Measurements from ENCODE around the gene MBNL2. TPM values are rescaled to one million over a fixed set of nuclear protein-coding genes. Genes with fewer than 3 reads are reported as not detected.

MBNL2 gene
- total RNA-seq, 2 experiments from 2014 or later, result 16.8 to 18.8 TPM

DNA sequence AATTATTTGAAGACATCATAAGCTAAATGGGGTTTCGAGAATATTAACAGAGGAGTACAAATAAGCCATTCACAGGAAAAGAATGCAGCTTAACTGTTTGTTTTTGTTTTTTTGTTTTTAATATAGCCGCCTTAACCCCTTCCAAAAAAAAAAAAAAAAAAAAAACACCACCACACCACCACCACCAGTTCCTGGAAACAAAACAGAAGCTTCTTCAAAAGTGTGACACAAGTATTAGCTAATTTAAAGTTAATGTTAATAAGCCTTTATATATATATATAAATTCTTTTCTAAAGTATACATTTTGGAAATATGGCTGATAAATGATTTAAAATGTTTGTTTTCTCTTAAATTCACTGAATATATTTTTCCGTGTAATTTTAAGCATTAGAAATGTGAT is 213.2 kb downstream of the MBNL2 start:
- Mint-ChIP-seq H3K4me1 (ENCODE audit: low read depth) (peaks cover 22% of the 10 kb centered on the region), H3K4me3 (peak overlapping the region; percentile 80), H3K27ac (peak overlapping the region; percentile 32), H3K27me3 (ENCODE audit: low read depth) (no peaks in the 10 kb centered on the region), H3K36me3 (ENCODE audit: low read depth) (no peaks in the 10 kb centered on the region), H3K9me3 (no peaks in the 10 kb centered on the region)
- DNase-seq, result no peak
- CTCF ChIA-PET, result interaction anchor here (1.0 kb wide), 1 partner anchor 21 kb away, joined by 3 read pairs; no protein-coding TSS in a partner anchor
- intact Hi-C loops (cut with micrococcal nuclease), result loop anchor here (10.0 kb wide), 1 partner anchor 1649 kb away; no protein-coding TSS in a partner anchor

DNA sequence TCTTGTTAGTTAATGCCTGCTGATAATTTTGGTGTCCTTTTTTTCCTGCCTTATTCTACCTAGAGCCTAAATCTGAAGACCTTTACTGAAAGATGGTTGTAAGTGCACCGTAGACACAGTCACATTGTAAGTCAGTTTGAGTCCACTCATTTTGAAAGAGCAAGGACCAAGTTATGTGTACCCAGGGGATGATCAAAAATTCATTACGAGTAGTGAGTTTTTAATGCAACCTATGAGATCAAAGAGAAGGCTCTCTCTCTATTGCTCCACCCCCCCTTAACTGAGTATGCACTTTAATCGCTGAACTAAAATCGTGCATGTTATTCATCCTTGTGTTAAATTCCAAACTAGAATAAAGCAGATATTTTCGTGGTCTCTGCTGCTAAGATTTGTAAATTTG is 213.7 kb downstream of the MBNL2 start:
- intact Hi-C loops (cut with micrococcal nuclease), result loop anchor here (10.0 kb wide), 1 partner anchor 1649 kb away; no protein-coding TSS in a partner anchor
- no peaks in the 10 kb centered on the region for H3K9me3 Mint-ChIP-seq
- peaks cover 22% of the 10 kb centered on the region for H3K4me1 Mint-ChIP-seq (ENCODE audit: low read depth)
- H3K36me3 Mint-ChIP-seq (ENCODE audit: low read depth), result no peaks in the 10 kb centered on the region
- H3K27ac Mint-ChIP-seq, result no peak overlapping the region
- no peaks in the 10 kb centered on the region for H3K27me3 Mint-ChIP-seq (ENCODE audit: low read depth)
- CTCF ChIA-PET, result no interaction called here
- H3K4me3 Mint-ChIP-seq, result peak overlapping the region; percentile 65
- DNase-seq, result peak; percentile 4

DNA sequence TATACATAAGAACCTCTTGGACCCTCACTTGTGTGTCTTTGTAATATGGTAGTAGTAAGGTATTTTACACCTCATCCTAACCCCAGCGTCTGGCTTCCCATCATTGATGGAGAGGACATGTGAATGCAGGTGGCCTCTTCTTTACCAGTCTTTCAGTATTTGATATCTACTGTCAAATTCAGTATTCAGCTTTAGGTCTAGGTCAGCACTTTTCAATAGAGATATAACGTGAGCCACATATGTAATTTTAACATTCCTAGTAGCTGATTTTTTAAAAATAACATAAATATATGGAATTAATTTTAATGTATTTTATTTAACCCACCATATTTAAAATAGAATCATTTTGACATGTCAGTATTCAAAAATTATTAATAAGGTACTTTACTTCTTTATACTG is 214.7 kb downstream of the MBNL2 start:
- intact Hi-C loops (cut with micrococcal nuclease), result loop anchor here (10.0 kb wide), 1 partner anchor 1648 kb away; no protein-coding TSS in a partner anchor
- Mint-ChIP-seq H3K4me3 (no peak overlapping the region), H3K9me3 (no peaks in the 10 kb centered on the region), H3K27ac (no peak overlapping the region), H3K36me3 (ENCODE audit: low read depth) (no peaks in the 10 kb centered on the region), H3K4me1 (ENCODE audit: low read depth) (peaks cover 20% of the 10 kb centered on the region), H3K27me3 (ENCODE audit: low read depth) (no peaks in the 10 kb centered on the region)
- CTCF ChIA-PET, result no interaction called here
- no peak for DNase-seq

DNA sequence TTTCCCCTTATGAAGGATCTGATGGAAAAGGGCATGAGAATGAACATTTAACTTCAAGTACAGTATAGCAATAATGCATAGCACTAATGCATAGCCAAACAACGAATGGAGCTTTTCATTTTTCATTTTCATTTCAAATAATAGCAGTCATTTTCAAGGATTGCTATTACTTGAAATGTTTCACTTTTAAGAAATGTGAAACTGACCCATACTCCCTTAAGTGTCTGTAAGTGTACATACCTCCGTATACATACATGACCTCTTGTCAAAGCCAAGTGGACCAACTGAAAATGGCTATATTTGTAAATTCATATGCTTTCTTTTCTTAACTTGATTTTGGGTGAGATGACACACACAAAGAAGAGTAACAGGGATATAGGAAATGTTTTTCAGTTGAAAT is 215.6 kb downstream of the MBNL2 start:
- no peak for DNase-seq
- CTCF ChIA-PET, result no interaction called here
- no peaks in the 10 kb centered on the region for H3K36me3 Mint-ChIP-seq (ENCODE audit: low read depth)
- no peaks in the 10 kb centered on the region for H3K27me3 Mint-ChIP-seq (ENCODE audit: low read depth)
- peaks cover 18% of the 10 kb centered on the region for H3K4me1 Mint-ChIP-seq (ENCODE audit: low read depth)
- H3K4me3 Mint-ChIP-seq, result no peak overlapping the region
- no peaks in the 10 kb centered on the region for H3K9me3 Mint-ChIP-seq
- H3K27ac Mint-ChIP-seq, result no peak overlapping the region
- intact Hi-C loops (cut with micrococcal nuclease), result loop anchor here (10.0 kb wide), 1 partner anchor 1647 kb away; no protein-coding TSS in a partner anchor

DNA sequence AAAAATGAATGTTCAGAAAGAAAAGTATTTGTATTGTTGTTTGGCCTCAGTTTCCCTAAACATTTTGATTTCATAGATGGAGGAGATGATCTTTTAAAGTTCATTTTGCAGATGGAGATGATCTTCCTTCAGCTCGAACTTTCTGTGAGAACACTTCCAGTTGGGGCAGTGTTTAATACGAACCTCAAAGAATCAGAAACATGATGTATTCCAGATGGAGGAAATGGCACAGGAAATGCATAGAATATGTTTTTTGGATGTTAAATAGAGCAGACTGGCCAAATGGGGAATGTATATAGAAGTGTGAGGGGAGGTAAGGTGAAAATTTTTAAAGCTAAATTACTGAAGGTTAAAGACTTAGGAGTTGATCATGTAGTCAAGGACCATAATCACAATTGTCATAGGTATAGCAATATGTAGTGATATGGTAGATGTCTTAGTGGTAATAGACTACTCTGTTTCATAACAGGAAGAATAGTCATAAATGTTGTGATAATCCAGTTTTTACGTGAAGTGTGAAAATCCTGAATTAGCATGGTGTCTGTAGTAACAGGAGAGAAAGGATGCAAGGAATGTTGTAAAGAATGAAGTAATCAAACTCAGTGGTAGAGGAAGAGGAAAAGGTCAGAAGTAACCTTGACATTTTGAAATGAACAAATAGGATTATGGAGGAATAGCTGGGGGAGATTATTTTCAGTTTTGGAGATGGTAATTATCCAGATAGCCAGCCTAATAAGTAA is 216.9 kb downstream of the MBNL2 start:
- Mint-ChIP-seq H3K9me3 (no peaks in the 10 kb centered on the region), H3K27ac (no peak overlapping the region), H3K4me3 (no peak overlapping the region), H3K36me3 (ENCODE audit: low read depth) (no peaks in the 10 kb centered on the region), H3K4me1 (ENCODE audit: low read depth) (peaks cover 18% of the 10 kb centered on the region), H3K27me3 (ENCODE audit: low read depth) (no peaks in the 10 kb centered on the region)
- CTCF ChIA-PET, result no interaction called here
- intact Hi-C loops (cut with micrococcal nuclease), result loop anchor here (10.0 kb wide), 1 partner anchor 1646 kb away; no protein-coding TSS in a partner anchor
- no peak for DNase-seq

DNA sequence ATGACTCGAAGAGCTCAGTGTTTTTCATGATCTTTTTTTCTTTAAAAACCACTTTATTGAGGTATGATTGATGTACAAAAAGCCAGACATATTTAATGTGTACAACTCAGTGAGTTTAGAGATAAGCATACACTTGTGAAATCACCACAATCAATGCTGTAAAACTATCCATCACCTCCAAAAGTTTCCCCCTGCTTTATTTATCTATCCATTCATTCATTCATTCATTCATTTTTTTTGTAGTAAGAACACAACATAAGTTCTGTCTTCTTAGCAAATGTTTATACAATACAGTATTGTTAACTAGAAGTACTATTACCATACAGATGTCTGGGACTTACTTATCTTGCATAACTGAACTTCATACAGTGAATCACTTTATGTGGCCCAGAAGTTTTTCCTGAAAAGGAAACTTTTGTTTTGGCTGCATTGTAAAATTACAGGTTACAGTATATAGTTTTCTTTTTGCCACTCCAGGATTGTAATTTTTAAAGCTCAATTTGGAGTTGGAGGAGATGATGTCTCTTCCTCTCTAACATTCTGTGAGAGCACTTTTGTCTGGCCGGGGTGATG is 218.6 kb downstream of the MBNL2 start:
- no peak for DNase-seq
- H3K27me3 Mint-ChIP-seq (ENCODE audit: low read depth), result no peaks in the 10 kb centered on the region
- no peak overlapping the region for H3K27ac Mint-ChIP-seq
- intact Hi-C loops (cut with micrococcal nuclease), result no loop called here
- peaks cover 13% of the 10 kb centered on the region for H3K4me1 Mint-ChIP-seq (ENCODE audit: low read depth)
- no peak overlapping the region for H3K4me3 Mint-ChIP-seq
- H3K36me3 Mint-ChIP-seq (ENCODE audit: low read depth), result peaks cover 2% of the 10 kb centered on the region
- H3K9me3 Mint-ChIP-seq, result no peaks in the 10 kb centered on the region
- CTCF ChIA-PET, result interaction anchor here (0.7 kb wide), 1 partner anchor 7 kb away, joined by 3 read pairs; no protein-coding TSS in a partner anchor

DNA sequence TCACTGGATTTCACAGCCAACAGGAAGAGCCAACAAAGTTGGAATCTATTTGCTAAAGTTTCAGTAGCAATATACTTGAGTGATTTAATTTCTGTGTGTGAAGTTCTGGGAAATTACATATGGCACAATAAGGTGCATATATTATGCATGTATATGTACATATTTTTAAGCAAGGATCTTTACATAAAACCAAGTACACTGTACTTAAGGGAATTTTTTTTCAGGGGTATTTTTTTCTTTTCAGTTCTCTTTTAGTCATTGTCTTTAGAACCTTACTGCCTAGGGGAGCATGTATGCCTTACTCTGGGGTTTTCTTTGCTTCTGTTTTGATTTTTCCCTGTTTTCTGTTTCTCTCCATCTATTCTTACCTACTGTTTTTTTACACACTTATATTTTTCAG is 219.2 kb downstream of the MBNL2 start:
- H3K36me3 Mint-ChIP-seq (ENCODE audit: low read depth), result peaks cover 2% of the 10 kb centered on the region
- no peak for DNase-seq
- H3K27ac Mint-ChIP-seq, result no peak overlapping the region
- H3K4me1 Mint-ChIP-seq (ENCODE audit: low read depth), result peaks cover 6% of the 10 kb centered on the region
- H3K4me3 Mint-ChIP-seq, result no peak overlapping the region
- no peaks in the 10 kb centered on the region for H3K9me3 Mint-ChIP-seq
- intact Hi-C loops (cut with micrococcal nuclease), result no loop called here
- CTCF ChIA-PET, result no interaction called here
- H3K27me3 Mint-ChIP-seq (ENCODE audit: low read depth), result no peaks in the 10 kb centered on the region

Other genes starting within 250 kb of the MBNL2 start
- not detected for gene OXGR1, start 227.9 kb upstream of the MBNL2 start, total RNA-seq
- 10 to 100 TPM in 1 of 2 experiments, 1 to 10 TPM in 1; 9.9 to 10.8 TPM for gene RAP2A, start 211.8 kb downstream of the MBNL2 start, total RNA-seq